ENCODE data around the gene ZNF341. TPM values are rescaled to one million over a fixed set of nuclear protein-coding genes. Genes with fewer than 3 reads are reported as not detected.

The ZNF341 gene
- total and polyA plus RNA-seq, 2 experiments from 2014 or later = 2.3 to 2.8 TPM

- H3K4me3 ChIP-seq = no peak overlapping the region
- H3K9me2 ChIP-seq (ENCODE audit: insufficient read depth) = no peaks in the 10 kb centered on the region
- no peaks in the 10 kb centered on the region for H3K27me3 ChIP-seq (replicated peaks; ENCODE audit: insufficient read depth)
- peaks cover 10% of the 10 kb centered on the region for H3K4me1 ChIP-seq (ENCODE audit: insufficient read depth)
- no peaks in the 10 kb centered on the region for H3K9me3 ChIP-seq (ENCODE audit: low read depth)
- no peaks in the 10 kb centered on the region for H3K79me2 ChIP-seq (ENCODE audit: insufficient read depth)
- 92 to 96% methylated on average over 9 of the region's 9 CpGs for WGBS, 2 experiments (ENCODE audit: low coverage in 1 of 2, low lambda C conversion rate in 2 of 2, missing lambda C conversion rate in 2 of 2)
- H3K36me3 ChIP-seq (ENCODE audit: low read depth) = no peaks in the 10 kb centered on the region
- no peak overlapping the region for H3K4me2 ChIP-seq (ENCODE audit: unreplicated experiment)
- no peak for DNase-seq
- TF ChIP-seq EZH2phosphoT487 (IDR thresholded peaks at IDR 0.05; ENCODE audit: insufficient read depth, low read depth) (no peak), EZH2 (IDR thresholded peaks at IDR 0.05; ENCODE audit: insufficient read depth, poor library complexity, severe bottlenecking) (no peak)
- H3K27ac ChIP-seq = no peak overlapping the region
- H4K20me1 ChIP-seq (ENCODE audit: insufficient read depth) = no peaks in the 10 kb centered on the region
- H2AFZ ChIP-seq = no peak overlapping the region
- in situ Hi-C loops (cut with MboI) = no loop called here
- no peak overlapping the region for H3K9ac ChIP-seq
- H3F3A ChIP-seq (ENCODE audit: insufficient read depth) = no peaks in the 10 kb centered on the region
Observed at GRCh38 chr20:33787253-33787891, 55.6 kb downstream of the ZNF341 start.

DNA sequence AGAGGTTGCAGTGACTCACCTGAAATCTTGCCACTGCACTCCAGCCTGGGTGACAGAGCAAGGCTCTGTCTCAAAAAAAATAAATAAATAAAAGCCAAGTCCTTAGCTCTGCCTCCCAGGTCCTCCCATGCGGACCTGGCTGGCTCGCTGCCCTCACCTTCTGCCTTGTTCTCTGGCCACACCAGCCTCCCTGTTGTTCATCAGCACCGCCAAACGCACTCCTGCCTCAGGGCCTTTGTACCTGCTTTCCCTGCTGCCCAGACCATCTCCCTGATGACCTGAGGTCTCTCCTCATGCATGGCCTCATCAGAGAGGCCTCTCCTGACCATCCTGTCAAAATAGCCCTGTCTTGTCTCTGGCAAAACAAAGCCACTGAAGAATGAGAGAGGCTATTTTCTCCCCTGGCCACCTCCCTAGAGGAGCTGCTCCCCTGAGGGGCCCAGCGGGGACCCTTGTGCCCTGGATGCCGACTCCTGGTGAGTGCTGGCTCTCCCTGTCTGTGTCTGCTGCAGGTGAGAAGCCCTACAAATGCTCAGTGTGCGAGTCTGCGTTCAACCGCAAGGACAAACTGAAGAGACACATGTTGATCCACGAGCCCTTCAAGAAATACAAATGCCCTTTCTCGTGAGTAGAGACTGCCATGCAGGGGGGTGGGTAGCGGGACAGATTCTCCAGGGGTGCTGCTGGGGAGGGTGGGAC lies 56.7 kb downstream of the ZNF341 start:
- no peak overlapping the region for H3K9ac ChIP-seq
- H3K4me2 ChIP-seq (ENCODE audit: unreplicated experiment) = no peak overlapping the region

GRCh38 chr20:33789109-33789857 lies 57.5 kb downstream of the ZNF341 start:
- no peaks in the 10 kb centered on the region for H3K36me3 ChIP-seq (ENCODE audit: low read depth)
- H3K4me3 ChIP-seq = no peak overlapping the region
- no peak for TF ChIP-seq EZH2phosphoT487 (IDR thresholded peaks at IDR 0.05; ENCODE audit: insufficient read depth, low read depth)
- TF ChIP-seq EZH2 (IDR thresholded peaks at IDR 0.05; ENCODE audit: insufficient read depth, poor library complexity, severe bottlenecking) = no peak
- peak overlapping the region; percentile 58 for H3K9ac ChIP-seq
- H4K20me1 ChIP-seq (ENCODE audit: insufficient read depth) = no peaks in the 10 kb centered on the region
- DNase-seq = peak; percentile 92
- H3K9me2 ChIP-seq (ENCODE audit: insufficient read depth) = no peaks in the 10 kb centered on the region
- no peaks in the 10 kb centered on the region for H3K27me3 ChIP-seq (replicated peaks; ENCODE audit: insufficient read depth)
- no peaks in the 10 kb centered on the region for H3K79me2 ChIP-seq (ENCODE audit: insufficient read depth)
- no peaks in the 10 kb centered on the region for H3F3A ChIP-seq (ENCODE audit: insufficient read depth)
- peak overlapping the region; percentile 42 for H2AFZ ChIP-seq
- WGBS, 2 experiments (ENCODE audit: low coverage in 1 of 2, low lambda C conversion rate in 2 of 2, missing lambda C conversion rate in 2 of 2) = 81 to 83% methylated on average over 11 of the region's 11 CpGs
- peak overlapping the region; percentile 40; the same call in 1 of the 2 replicates for H3K27ac ChIP-seq
- H3K9me3 ChIP-seq (ENCODE audit: low read depth) = no peaks in the 10 kb centered on the region
- peak overlapping the region; percentile 70 for H3K4me2 ChIP-seq (ENCODE audit: unreplicated experiment)
- peaks cover 20% of the 10 kb centered on the region for H3K4me1 ChIP-seq (ENCODE audit: insufficient read depth)
- in situ Hi-C loops (cut with MboI) = no loop called here

More for the DNA sequence above, 56.7 kb downstream of the ZNF341 start:
- H3K36me3 ChIP-seq (ENCODE audit: low read depth) = no peaks in the 10 kb centered on the region
- TF ChIP-seq EZH2phosphoT487 (IDR thresholded peaks at IDR 0.05; ENCODE audit: insufficient read depth, low read depth) (no peak), EZH2 (IDR thresholded peaks at IDR 0.05; ENCODE audit: insufficient read depth, poor library complexity, severe bottlenecking) (no peak)
- H3K79me2 ChIP-seq (ENCODE audit: insufficient read depth) = no peaks in the 10 kb centered on the region
- peaks cover 18% of the 10 kb centered on the region for H3K4me1 ChIP-seq (ENCODE audit: insufficient read depth)
- H3K27me3 ChIP-seq (replicated peaks; ENCODE audit: insufficient read depth) = no peaks in the 10 kb centered on the region
- 95 to 97% methylated on average over 12 of the region's 12 CpGs for WGBS, 2 experiments (ENCODE audit: low coverage in 1 of 2, low lambda C conversion rate in 2 of 2, missing lambda C conversion rate in 2 of 2)
- H3F3A ChIP-seq (ENCODE audit: insufficient read depth) = no peaks in the 10 kb centered on the region
- no peaks in the 10 kb centered on the region for H4K20me1 ChIP-seq (ENCODE audit: insufficient read depth)
- no peaks in the 10 kb centered on the region for H3K9me2 ChIP-seq (ENCODE audit: insufficient read depth)
- H3K9me3 ChIP-seq (ENCODE audit: low read depth) = no peaks in the 10 kb centered on the region
- H2AFZ ChIP-seq = no peak overlapping the region
- in situ Hi-C loops (cut with MboI) = no loop called here
- DNase-seq = no peak
- no peak overlapping the region for H3K4me3 ChIP-seq
- H3K27ac ChIP-seq = no peak overlapping the region

DNA sequence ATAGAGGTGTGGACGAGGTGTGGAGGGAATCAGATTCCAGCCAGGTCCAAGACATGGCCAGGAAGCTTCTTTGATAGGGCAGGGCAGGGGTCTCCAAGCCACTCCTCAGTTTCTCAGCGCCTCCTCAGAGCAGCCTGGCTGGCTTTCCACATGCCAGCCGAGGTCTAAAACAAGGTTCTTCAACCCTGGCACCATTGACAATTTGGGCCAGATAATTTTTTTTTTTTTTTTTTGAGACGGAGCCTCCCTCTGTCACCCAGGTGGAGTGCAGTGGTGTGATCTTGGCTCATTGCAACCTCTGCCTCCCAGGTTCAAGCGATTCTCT lies 58.0 kb downstream of the ZNF341 start:
- TF ChIP-seq EZH2 (IDR thresholded peaks at IDR 0.05; ENCODE audit: insufficient read depth, poor library complexity, severe bottlenecking) (no peak), EZH2phosphoT487 (IDR thresholded peaks at IDR 0.05; ENCODE audit: insufficient read depth, low read depth) (no peak)
- DNase-seq = no peak
- Histone ChIP-seq H3K4me1 (ENCODE audit: insufficient read depth) (peaks cover 20% of the 10 kb centered on the region), H3K36me3 (ENCODE audit: low read depth) (no peaks in the 10 kb centered on the region), H4K20me1 (ENCODE audit: insufficient read depth) (no peaks in the 10 kb centered on the region), H3K27ac (no peak overlapping the region), H3K9me3 (ENCODE audit: low read depth) (no peaks in the 10 kb centered on the region), H3K9ac (no peak overlapping the region), H2AFZ (no peak overlapping the region), H3K79me2 (ENCODE audit: insufficient read depth) (no peaks in the 10 kb centered on the region), H3K4me3 (no peak overlapping the region), H3K4me2 (ENCODE audit: unreplicated experiment) (no peak overlapping the region), H3K9me2 (ENCODE audit: insufficient read depth) (no peaks in the 10 kb centered on the region), H3F3A (ENCODE audit: insufficient read depth) (no peaks in the 10 kb centered on the region), H3K27me3 (replicated peaks; ENCODE audit: insufficient read depth) (no peaks in the 10 kb centered on the region)
- WGBS, 2 experiments (ENCODE audit: low coverage in 1 of 2, low lambda C conversion rate in 2 of 2, missing lambda C conversion rate in 2 of 2) = 70 to 73% methylated on average over 5 of the region's 5 CpGs
- in situ Hi-C loops (cut with MboI) = no loop called here
